ENCODE measurements around the gene ITGAL. TPM values are rescaled to one million over a fixed set of nuclear protein-coding genes. Genes with fewer than 3 reads are reported as not detected.
A peak's percentile ranks its signal among the peaks of the same experiment; 100 is the strongest.

ITGAL gene
- total RNA-seq, 4 donors from 2014 or later = 0.56 to 4.6 (median 2.8) TPM

- Histone ChIP-seq H3K27ac (no peak overlapping the region), H3K27me3 (no peaks in the 10 kb centered on the region), H3K4me3 (replicated peaks in 1 of 3) (no peak overlapping the region), H3K36me3 (no peaks in the 10 kb centered on the region), H3K4me1 (peaks cover 0 to 4% of the 10 kb centered on the region in 2 donors), H3K9me3 (no peaks in the 10 kb centered on the region)
- WGBS, 2 donors = 90 to 93% methylated on average over 4 of the region's 4 CpGs
- TF ChIP-seq POLR2A (IDR thresholded peaks at IDR 0.05) (no peak), CTCF (IDR thresholded peaks at IDR 0.05) (no peak)
- no peak for DNase-seq
- intact Hi-C loops (cut with DNase I) = no loop called here
These were observed 18.7 kb downstream of the ITGAL start for GRCh38 chr16:30491229-30491628.

DNA sequence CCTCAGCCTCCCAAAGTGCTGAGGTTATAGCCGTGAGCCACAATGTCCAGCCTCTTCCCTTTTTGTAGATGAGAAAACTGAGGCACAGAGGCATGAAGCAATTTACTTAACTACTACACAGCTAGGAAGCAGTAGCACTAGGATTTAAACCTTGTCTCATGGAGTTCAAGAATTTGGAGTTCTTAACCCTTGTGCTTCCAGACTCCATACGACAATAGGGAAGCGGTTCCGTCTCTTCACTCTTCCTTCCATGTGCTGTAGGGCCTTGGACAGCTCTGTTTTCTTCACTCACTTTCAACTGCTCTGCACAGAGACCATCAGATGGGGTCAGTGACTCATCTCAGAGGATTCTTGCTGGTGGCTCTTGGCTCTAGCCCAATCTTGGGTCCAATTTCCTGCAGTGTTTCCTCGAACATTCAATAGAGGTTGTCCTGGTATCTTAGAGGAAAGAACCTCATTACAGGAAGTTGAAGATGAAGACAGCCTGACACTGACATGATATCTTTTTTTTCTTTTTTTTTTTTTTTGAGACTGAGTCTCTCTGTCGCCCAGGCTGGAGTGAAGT lies 19.3 kb downstream of the ITGAL start:
- Histone ChIP-seq H3K4me3 (replicated peaks in 1 of 3) (no peak overlapping the region), H3K36me3 (no peaks in the 10 kb centered on the region), H3K9me3 (no peaks in the 10 kb centered on the region), H3K27me3 (no peaks in the 10 kb centered on the region), H3K27ac (no peak overlapping the region), H3K4me1 (peaks cover 0 to 4% of the 10 kb centered on the region in 2 donors)
- WGBS, 2 donors = 61 to 64% methylated on average over 6 of the region's 6 CpGs
- intact Hi-C loops (cut with DNase I) = no loop called here
- TF ChIP-seq POLR2A (IDR thresholded peaks at IDR 0.05) (no peak), CTCF (IDR thresholded peaks at IDR 0.05) (no peak)
- DNase-seq = peak in 1 of 2 donors; percentile 5

GRCh38 chr16:30493941-30494488 lies 21.5 kb downstream of the ITGAL start:
- intact Hi-C loops (cut with DNase I) = no loop called here

GRCh38 chr16:30494709-30495108 lies 22.2 kb downstream of the ITGAL start:
- Histone ChIP-seq H3K9me3 (no peaks in the 10 kb centered on the region), H3K27me3 (no peaks in the 10 kb centered on the region), H3K4me1 (no peaks in the 10 kb centered on the region), H3K36me3 (no peaks in the 10 kb centered on the region), H3K4me3 (replicated peaks in 1 of 3) (no peak overlapping the region), H3K27ac (no peak overlapping the region)
- intact Hi-C loops (cut with DNase I) = no loop called here
- DNase-seq = no peak
- WGBS, 2 donors = 71 to 72% methylated on average over 12 of the region's 12 CpGs
- no peak for TF ChIP-seq CTCF (IDR thresholded peaks at IDR 0.05)

More at GRCh38 chr16:30493941-30494488, 21.5 kb downstream of the ITGAL start:
- no peaks in the 10 kb centered on the region for H3K27me3 ChIP-seq
- DNase-seq = no peak
- TF ChIP-seq CTCF (IDR thresholded peaks at IDR 0.05) (no peak), POLR2A (IDR thresholded peaks at IDR 0.05) (no peak)
- no peak overlapping the region for H3K4me3 ChIP-seq (replicated peaks in 1 of 3)
- no peaks in the 10 kb centered on the region for H3K9me3 ChIP-seq
- H3K36me3 ChIP-seq = no peaks in the 10 kb centered on the region
- H3K4me1 ChIP-seq = peaks cover 0 to under 1% of the 10 kb centered on the region in 2 donors
- 71 to 84% methylated on average over 9 to 11 of the region's 11 CpGs for WGBS, 2 donors
- no peak overlapping the region for H3K27ac ChIP-seq

- intact Hi-C loops (cut with DNase I) = no loop called here
- H3K4me3 ChIP-seq (replicated peaks in 1 of 3) = no peak overlapping the region
These were observed 26.7 kb downstream of the ITGAL start for GRCh38 chr16:30499284-30499683.

More at GRCh38 chr16:30499284-30499683, 26.7 kb downstream of the ITGAL start:
- Histone ChIP-seq H3K27me3 (no peaks in the 10 kb centered on the region), H3K27ac (no peak overlapping the region), H3K4me1 (no peaks in the 10 kb centered on the region), H3K36me3 (no peaks in the 10 kb centered on the region), H3K9me3 (no peaks in the 10 kb centered on the region)
- TF ChIP-seq CTCF (IDR thresholded peaks at IDR 0.05) (no peak), POLR2A (IDR thresholded peaks at IDR 0.05) (no peak)
- DNase-seq = no peak
- 78 to 85% methylated on average over 8 of the region's 8 CpGs for WGBS, 2 donors
